Breast epithelium (tissue), 4 donors: ENCODE results near the gene ZNF565. TPM values are rescaled to one million over a fixed set of nuclear protein-coding genes. Genes with fewer than 3 reads are reported as not detected.

Experiments
- DNase-seq, 2 donors: peaks; one replicate each; pipeline ENCODE4 v3.0.0-alpha.2; 2019; ENCODE audit warnings: low spot score in 2 of 2
- H3K27ac ChIP-seq, 2 donors: fragments of 200-600 bp; sonication (generic) in 1 of 2; one replicate each; pipeline ENCODE4 v1.5.1; 2016 to 2019; ENCODE audit warnings: mild to moderate bottlenecking in 1 of 2
- H3K27me3 ChIP-seq, 2 donors: fragments of 200-600 bp; sonication (generic) in 1 of 2; one replicate each; pipeline versions ENCODE4 v1.5.1 to v1.6.0; 2017 to 2019; ENCODE audit warnings: control low read depth in 1 of 2, mild to moderate bottlenecking in 1 of 2
- H3K36me3 ChIP-seq: fragments of 200-600 bp; one replicate; pipeline ENCODE4 v1.5.1; 2019
- H3K4me1 ChIP-seq, 2 donors: fragments of 200-600 bp; sonication (generic); one replicate each; pipeline ENCODE4 v1.5.1; 2016 to 2019; ENCODE audit warnings: control low read depth in 1 of 2
- H3K4me3 ChIP-seq, 3 donors: fragments of 200-600 bp; sonication (generic); 1 replicate in 2 of 3; 2 replicates in 1 of 3; pipeline ENCODE4 v1.5.1; 2016 to 2019; ENCODE audit warnings: mild to moderate bottlenecking in 3 of 3, moderate library complexity in 2 of 3
- H3K9me3 ChIP-seq, 2 donors: fragments of 200-600 bp; sonication (generic) in 1 of 2; one replicate each; pipeline ENCODE4 v1.5.1; 2016 to 2019; ENCODE audit warnings: control low read depth in 1 of 2
- CTCF ChIP-seq, 3 donors: fragments of 450-650 bp; IDR thresholded peaks; one replicate each; pipeline ENCODE4 v1.5.1; 2016 to 2017; ENCODE audit warnings: antibody characterized with exemption in 3 of 3, mild to moderate bottlenecking in 3 of 3, moderate library complexity in 3 of 3
- POLR2A ChIP-seq: fragments of 450-650 bp; IDR thresholded peaks from one replicate; pipeline ENCODE4 v1.6.1; 2016; ENCODE audit warnings: antibody characterized with exemption, mild to moderate bottlenecking, moderate library complexity
- POLR2AphosphoS5 ChIP-seq, 3 donors: sonication (generic); formaldehyde crosslinking; IDR thresholded peaks; one replicate each; pipeline ENCODE4 v1.6.1; 2017; ENCODE audit warnings: antibody characterized with exemption in 3 of 3
- intact Hi-C: fragments of 100-400 bp; cut with DNase I; formaldehyde crosslinking; loops from one replicate; pipeline ENCODE4 v1.15.1; 2023; ENCODE audit warnings: low total_unique reads
- total RNA-seq, 3 donors: library from RNA; depleted of rRNA; stranded (reverse); fragments of >200 nt; gene quantifications; one replicate each; pipeline ENCODE4 v1.1.0, GENCODE V29; 2016

The ZNF565 gene
- total RNA-seq, 3 donors from 2014 or later: 4.3 to 7.8 (median 7.2) TPM

- no peak for TF ChIP-seq POLR2AphosphoS5 (IDR thresholded peaks at IDR 0.05)
- TF ChIP-seq CTCF (IDR thresholded peaks at IDR 0.05): no peak
- no peak for TF ChIP-seq POLR2A
- no peaks in the 10 kb centered on the region for H3K27me3 ChIP-seq
- no peaks in the 10 kb centered on the region for H3K9me3 ChIP-seq
- no peak overlapping the region for H3K4me3 ChIP-seq
- no peaks in the 10 kb centered on the region for H3K36me3 ChIP-seq
- intact Hi-C loops: no loop called here
- no peaks in the 10 kb centered on the region for H3K4me1 ChIP-seq
- no peak overlapping the region for H3K27ac ChIP-seq
- DNase-seq: no peak
Observed at GRCh38 chr19:36225219-36225892, 10.9 kb upstream of the ZNF565 start.

- TF ChIP-seq POLR2AphosphoS5 (IDR thresholded peaks at IDR 0.05) (no peak), POLR2A (no peak), CTCF (IDR thresholded peaks at IDR 0.05) (no peak)
- DNase-seq: no peak
- H3K36me3 ChIP-seq: no peaks in the 10 kb centered on the region
- no peaks in the 10 kb centered on the region for H3K9me3 ChIP-seq
- H3K27me3 ChIP-seq: no peaks in the 10 kb centered on the region
- H3K4me1 ChIP-seq: no peaks in the 10 kb centered on the region
- H3K4me3 ChIP-seq: no peak overlapping the region
- H3K27ac ChIP-seq: no peak overlapping the region
- intact Hi-C loops: no loop called here
Observed at GRCh38 chr19:36222503-36222902, 8.0 kb upstream of the ZNF565 start.

- Histone ChIP-seq H3K27ac (no peak overlapping the region), H3K4me3 (no peak overlapping the region), H3K27me3 (no peaks in the 10 kb centered on the region), H3K36me3 (no peaks in the 10 kb centered on the region), H3K9me3 (no peaks in the 10 kb centered on the region), H3K4me1 (no peaks in the 10 kb centered on the region)
- TF ChIP-seq CTCF (IDR thresholded peaks at IDR 0.05) (no peak), POLR2A (no peak), POLR2AphosphoS5 (IDR thresholded peaks at IDR 0.05) (no peak)
- intact Hi-C loops: no loop called here
- DNase-seq: no peak
Observed at GRCh38 chr19:36221474-36221873, 7.0 kb upstream of the ZNF565 start.

GRCh38 chr19:36215276-36216123, 1.0 kb upstream of the ZNF565 start:
- TF ChIP-seq POLR2AphosphoS5 (IDR thresholded peaks at IDR 0.05) (no peak), CTCF (IDR thresholded peaks at IDR 0.05) (no peak), POLR2A (no peak)
- DNase-seq: no peak
- H3K27ac ChIP-seq: peak overlapping the region; percentile 96 to 97
- H3K4me3 ChIP-seq: peak overlapping the region; percentile 68 to 95 (median 70)
- no peaks in the 10 kb centered on the region for H3K36me3 ChIP-seq
- H3K9me3 ChIP-seq: no peaks in the 10 kb centered on the region
- H3K4me1 ChIP-seq: peaks cover 0 to 5% of the 10 kb centered on the region in 2 donors
- no peaks in the 10 kb centered on the region for H3K27me3 ChIP-seq
- intact Hi-C loops: loop anchor here (5.0 kb wide), 1 partner anchor 1122 kb away; no protein-coding TSS in a partner anchor

GRCh38 chr19:36212895-36213294, 1.6 kb downstream of the ZNF565 start:
- intact Hi-C loops: no loop called here
- Histone ChIP-seq H3K9me3 (no peaks in the 10 kb centered on the region), H3K4me3 (no peak overlapping the region), H3K4me1 (peaks cover 0 to 5% of the 10 kb centered on the region in 2 donors), H3K36me3 (no peaks in the 10 kb centered on the region), H3K27me3 (no peaks in the 10 kb centered on the region), H3K27ac (no peak overlapping the region)
- no peak for DNase-seq
- TF ChIP-seq POLR2AphosphoS5 (IDR thresholded peaks at IDR 0.05) (no peak), CTCF (IDR thresholded peaks at IDR 0.05) (no peak), POLR2A (no peak)
